MCF 10A (cell line): Measurements from ENCODE around the gene ANKUB1. TPM values are rescaled to one million over a fixed set of nuclear protein-coding genes. Genes with fewer than 3 reads are reported as not detected.

Experiments
- BruUV-seq: library from RNA; stranded (reverse); fragments of 400-500 nt; replicated peaks from 2 replicates; lab custom pipeline; 2021; lab: Mats Ljungman, UMichigan
- CTCF ChIA-PET: fragments of 300-600 bp; sonication (Branson Sonifier 250); formaldehyde crosslinking; extraction: SDS; loops from one replicate; lab custom pipeline; 2021; ENCODE audit warnings: antibody characterized with exemption, inconsistent platforms; lab: Yijun Ruan, JAX
- POLR2A ChIA-PET: fragments of 300-600, 350-650 bp; sonication (Branson Sonifier 250); formaldehyde crosslinking; extraction: SDS; loops from one replicate; lab custom pipeline; 2020; ENCODE audit warnings: antibody characterized with exemption, inconsistent platforms; lab: Yijun Ruan, JAX
- DNase-seq: peaks from one replicate; pipeline ENCODE4 v3.0.0-alpha.2; 2018; ENCODE audit not compliant: unreplicated experiment
- H3K27ac Mint-ChIP-seq: one replicate; pipeline ENCODE4 v1.8.0; 2022; ENCODE audit warnings: mild to moderate bottlenecking, low read depth, mixed read lengths; ENCODE audit not compliant: unreplicated experiment
- H3K27me3 Mint-ChIP-seq: one replicate; pipeline ENCODE4 v1.8.0; 2022; ENCODE audit warnings: mixed read lengths; ENCODE audit not compliant: insufficient read depth, unreplicated experiment
- H3K36me3 Mint-ChIP-seq: one replicate; pipeline ENCODE4 v1.8.0; 2022; ENCODE audit warnings: mild to moderate bottlenecking, moderate library complexity, mixed read lengths; ENCODE audit not compliant: insufficient read depth, unreplicated experiment
- H3K4me1 Mint-ChIP-seq: one replicate; pipeline ENCODE4 v1.8.0; 2022; ENCODE audit warnings: mixed read lengths; ENCODE audit not compliant: insufficient read depth, unreplicated experiment
- H3K4me3 Mint-ChIP-seq: one replicate; pipeline ENCODE4 v1.8.0; 2022; ENCODE audit warnings: mild to moderate bottlenecking, moderate library complexity, mixed read lengths; ENCODE audit not compliant: unreplicated experiment
- H3K9me3 Mint-ChIP-seq: one replicate; pipeline ENCODE4 v1.8.0; 2022; ENCODE audit warnings: mixed read lengths; ENCODE audit not compliant: unreplicated experiment
- intact Hi-C: fragments of 100-400 bp; cut with micrococcal nuclease; formaldehyde crosslinking; loops from 2 replicates; pipeline ENCODE4 v1.14.1; 2022
- total RNA-seq: library from RNA; stranded (reverse); gene quantifications from 2 replicates; pipeline ENCODE4 v1.2.3, GENCODE V29; 2022
- TF ChIP-seq, protein P1 (sequence below): fragments of 200-600 bp; IDR thresholded peaks from one replicate; pipeline ENCODE4 v1.8.0; 2022; ENCODE audit warnings: antibody characterized with exemption, mild to moderate bottlenecking; ENCODE audit not compliant: unreplicated experiment

Gene ANKUB1
- total RNA-seq, 1 experiment from 2014 or later = not detected

DNA sequence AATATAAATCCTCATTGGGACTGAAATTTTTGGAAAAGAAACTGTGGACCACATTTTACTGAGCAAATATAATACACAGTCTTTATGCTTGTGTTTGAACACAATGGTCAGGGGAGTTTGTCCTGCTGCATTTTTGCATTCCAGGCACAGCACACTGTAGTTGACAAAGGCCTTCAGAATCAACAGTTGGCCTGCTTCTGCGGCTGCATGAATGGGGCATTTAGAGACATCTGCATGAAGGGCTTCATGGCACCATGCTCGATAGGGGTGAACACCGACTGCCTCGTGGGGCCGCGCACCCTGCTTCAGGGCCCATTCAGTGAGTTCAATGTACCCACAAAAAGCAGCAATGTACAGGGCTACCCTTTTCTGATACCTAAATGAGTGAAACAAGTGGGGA lies 24.6 kb downstream of the ANKUB1 start:
- CTCF ChIA-PET = interaction anchor here (0.6 to 14.9 kb wide), 14 partner anchors 8 to 423 kb away, joined by 3 to 307 read pairs (median 6); partner anchors contain the start of gene COMMD2
- TF ChIP-seq, protein P1, sequence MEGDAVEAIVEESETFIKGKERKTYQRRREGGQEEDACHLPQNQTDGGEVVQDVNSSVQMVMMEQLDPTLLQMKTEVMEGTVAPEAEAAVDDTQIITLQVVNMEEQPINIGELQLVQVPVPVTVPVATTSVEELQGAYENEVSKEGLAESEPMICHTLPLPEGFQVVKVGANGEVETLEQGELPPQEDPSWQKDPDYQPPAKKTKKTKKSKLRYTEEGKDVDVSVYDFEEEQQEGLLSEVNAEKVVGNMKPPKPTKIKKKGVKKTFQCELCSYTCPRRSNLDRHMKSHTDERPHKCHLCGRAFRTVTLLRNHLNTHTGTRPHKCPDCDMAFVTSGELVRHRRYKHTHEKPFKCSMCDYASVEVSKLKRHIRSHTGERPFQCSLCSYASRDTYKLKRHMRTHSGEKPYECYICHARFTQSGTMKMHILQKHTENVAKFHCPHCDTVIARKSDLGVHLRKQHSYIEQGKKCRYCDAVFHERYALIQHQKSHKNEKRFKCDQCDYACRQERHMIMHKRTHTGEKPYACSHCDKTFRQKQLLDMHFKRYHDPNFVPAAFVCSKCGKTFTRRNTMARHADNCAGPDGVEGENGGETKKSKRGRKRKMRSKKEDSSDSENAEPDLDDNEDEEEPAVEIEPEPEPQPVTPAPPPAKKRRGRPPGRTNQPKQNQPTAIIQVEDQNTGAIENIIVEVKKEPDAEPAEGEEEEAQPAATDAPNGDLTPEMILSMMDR = no peak

DNA sequence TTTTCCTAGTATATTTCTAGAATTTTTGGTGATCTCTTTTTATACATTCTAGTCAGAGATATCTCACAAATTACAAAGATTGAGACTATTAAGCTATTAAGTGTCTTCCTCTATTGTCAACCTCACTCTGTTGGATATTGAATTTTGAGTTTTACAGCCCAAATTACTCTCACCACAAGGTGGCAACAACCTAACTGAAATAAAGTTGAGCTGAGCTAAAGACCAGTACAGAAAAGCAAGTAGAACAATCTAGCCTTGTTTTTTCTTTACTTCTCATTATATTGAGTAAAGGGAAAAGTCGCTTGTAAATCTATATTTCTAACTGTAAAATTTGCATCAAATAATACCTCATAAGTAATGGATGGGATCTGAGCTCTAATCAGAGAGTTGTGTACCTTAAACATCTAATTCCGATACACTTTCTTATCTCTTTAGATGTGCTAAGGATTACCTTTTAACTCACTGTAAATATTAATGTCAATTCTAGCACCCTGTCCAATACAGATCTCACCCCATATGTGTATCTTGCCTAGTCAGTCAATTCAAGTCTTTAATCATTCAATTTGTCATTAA lies 26.5 kb downstream of the ANKUB1 start:
- no peaks in the 10 kb centered on the region for H3K9me3 Mint-ChIP-seq
- no peak overlapping the region for H3K27ac Mint-ChIP-seq
- no TSS peak for BruUV-seq
- CTCF ChIA-PET = interaction anchor here (0.6 to 14.9 kb wide), 33 partner anchors 10 to 418 kb away, joined by 3 to 307 read pairs (median 3); partner anchors contain the start of genes ANKUB1 and COMMD2
- TF ChIP-seq, protein P1 = peak; percentile 49
- intact Hi-C loops = loop anchor here (1.0 to 10.0 kb wide), 4 partner anchors 42 to 456 kb away; no protein-coding TSS in a partner anchor
- no peaks in the 10 kb centered on the region for H3K4me1 Mint-ChIP-seq
- DNase-seq = peak; percentile 34
- H3K27me3 Mint-ChIP-seq = no peaks in the 10 kb centered on the region
- POLR2A ChIA-PET = interaction anchor here (0.7 to 5.5 kb wide), 5 partner anchors 14 to 48 kb away, joined by 3 to 30 read pairs (median 5); partner anchors contain the start of genes COMMD2 and RNF13
- H3K36me3 Mint-ChIP-seq = no peaks in the 10 kb centered on the region
- H3K4me3 Mint-ChIP-seq = no peak overlapping the region

More for the DNA sequence above, 24.6 kb downstream of the ANKUB1 start:
- H3K9me3 Mint-ChIP-seq = no peaks in the 10 kb centered on the region
- DNase-seq = no peak
- H3K4me3 Mint-ChIP-seq = no peak overlapping the region
- H3K4me1 Mint-ChIP-seq = no peaks in the 10 kb centered on the region
- BruUV-seq = no TSS peak
- no peaks in the 10 kb centered on the region for H3K36me3 Mint-ChIP-seq
- POLR2A ChIA-PET = interaction anchor here (4.2 to 5.5 kb wide), 2 partner anchors 16 to 41 kb away, joined by 28 to 30 read pairs; partner anchors contain the start of gene COMMD2
- no peaks in the 10 kb centered on the region for H3K27me3 Mint-ChIP-seq
- no peak overlapping the region for H3K27ac Mint-ChIP-seq
- intact Hi-C loops = loop anchor here (5.0 to 10.0 kb wide), 3 partner anchors 137 to 455 kb away; no protein-coding TSS in a partner anchor

DNA sequence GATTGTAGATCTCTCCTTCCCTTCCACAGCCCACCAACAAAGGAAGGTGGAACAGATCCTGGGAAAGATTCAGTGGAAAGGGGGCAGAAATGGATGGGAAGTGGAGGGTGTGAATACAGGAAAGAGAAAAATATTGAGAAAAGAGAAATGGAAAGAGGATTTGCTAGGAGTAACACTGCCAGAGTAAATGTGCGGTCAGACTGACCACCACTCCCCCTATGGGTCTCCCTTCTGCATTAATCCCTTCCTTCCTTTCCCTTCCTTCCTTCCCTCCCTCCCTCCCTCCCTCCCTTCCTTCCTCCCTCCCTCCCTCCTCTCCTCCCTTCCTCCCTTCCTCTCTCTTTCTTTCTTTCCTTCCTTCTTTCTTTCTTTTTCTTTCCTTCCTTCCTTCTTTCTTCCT lies 28.1 kb downstream of the ANKUB1 start:
- no peak for DNase-seq
- intact Hi-C loops = loop anchor here (10.0 kb wide), 1 partner anchor 140 kb away; no protein-coding TSS in a partner anchor
- POLR2A ChIA-PET = interaction anchor here (5.5 kb wide), 1 partner anchor 12 kb away, joined by 30 read pairs; the partner anchor contains the start of gene COMMD2
- Mint-ChIP-seq H3K4me3 (no peak overlapping the region), H3K9me3 (no peaks in the 10 kb centered on the region), H3K36me3 (no peaks in the 10 kb centered on the region), H3K27me3 (no peaks in the 10 kb centered on the region), H3K4me1 (no peaks in the 10 kb centered on the region), H3K27ac (no peak overlapping the region)
- TF ChIP-seq, protein P1 = no peak
- no TSS peak for BruUV-seq
- CTCF ChIA-PET = interaction anchor here (0.7 to 14.9 kb wide), 8 partner anchors 7 to 348 kb away, joined by 3 to 307 read pairs (median 8); no protein-coding TSS in a partner anchor
